Jurkat, Clone E6-1 (cell line): ENCODE results near the gene TBXAS1.
"Not testable (repeated sequence)": the region's sequence is repeated elsewhere in the genome, so short reads cannot be mapped to it uniquely, and the experiment has no call there.

Experiments used
- DNase-seq: peaks from one replicate; pipeline ENCODE4 v3.0.0-alpha.2; 2011; ENCODE audit warnings: low read depth, low spot score
- H3K4me3 ChIP-seq: 2 replicates; pipeline ENCODE4 v1.5.1; 2011; ENCODE audit warnings: mild to moderate bottlenecking, low read length, control low read depth, moderate library complexity

Gene TBXAS1

GRCh38 chr7:139902436-139903102 lies 73.5 kb downstream of the TBXAS1 start:
- H3K4me3 ChIP-seq: no peak overlapping the region
- no peak for DNase-seq

GRCh38 chr7:139903103-139903477 lies 74.0 kb downstream of the TBXAS1 start:
- H3K4me3 ChIP-seq: not testable (repeated sequence)

GRCh38 chr7:139906879-139907278 lies 77.8 kb downstream of the TBXAS1 start:
- H3K4me3 ChIP-seq: no peak overlapping the region
- no peak for DNase-seq

More at GRCh38 chr7:139903103-139903477, 74.0 kb downstream of the TBXAS1 start:
- DNase-seq: not testable (repeated sequence)

- no peak overlapping the region for H3K4me3 ChIP-seq
- no peak for DNase-seq
Observed at GRCh38 chr7:139908792-139909191, 79.7 kb downstream of the TBXAS1 start.

- no peak for DNase-seq
Observed at GRCh38 chr7:139909379-139910050, 80.5 kb downstream of the TBXAS1 start.

GRCh38 chr7:139913021-139913844 lies 84.2 kb downstream of the TBXAS1 start:
- H3K4me3 ChIP-seq: no peak overlapping the region
- DNase-seq: peak; percentile 34

More at GRCh38 chr7:139909379-139910050, 80.5 kb downstream of the TBXAS1 start:
- H3K4me3 ChIP-seq: no peak overlapping the region

- no peak for DNase-seq
- no peak overlapping the region for H3K4me3 ChIP-seq
Observed at GRCh38 chr7:139913845-139914135, 84.7 kb downstream of the TBXAS1 start.

- no peak overlapping the region for H3K4me3 ChIP-seq
- no peak for DNase-seq
Observed at GRCh38 chr7:139914306-139915267, 85.5 kb downstream of the TBXAS1 start.

GRCh38 chr7:139915268-139915863 lies 86.3 kb downstream of the TBXAS1 start:
- no peak for DNase-seq
- H3K4me3 ChIP-seq: no peak overlapping the region

- H3K4me3 ChIP-seq: no peak overlapping the region
- DNase-seq: peak; percentile 75
Observed at GRCh38 chr7:139915864-139916716, 87.0 kb downstream of the TBXAS1 start.

- no peak overlapping the region for H3K4me3 ChIP-seq
- peak; percentile 35 for DNase-seq
Observed at GRCh38 chr7:139916717-139917395, 87.8 kb downstream of the TBXAS1 start.

- DNase-seq: no peak
- no peak overlapping the region for H3K4me3 ChIP-seq
Observed at GRCh38 chr7:139917851-139918250, 88.8 kb downstream of the TBXAS1 start.

- no peak overlapping the region for H3K4me3 ChIP-seq
- no peak for DNase-seq
Observed at GRCh38 chr7:139918480-139918879, 89.4 kb downstream of the TBXAS1 start.

GRCh38 chr7:139923090-139923489 lies 94.0 kb downstream of the TBXAS1 start:
- H3K4me3 ChIP-seq: no peak overlapping the region

GRCh38 chr7:139924461-139924860 lies 95.4 kb downstream of the TBXAS1 start:
- DNase-seq: no peak
- no peak overlapping the region for H3K4me3 ChIP-seq

More at GRCh38 chr7:139923090-139923489, 94.0 kb downstream of the TBXAS1 start:
- no peak for DNase-seq

GRCh38 chr7:139929221-139929620 lies 100.2 kb downstream of the TBXAS1 start:
- not testable (repeated sequence) for DNase-seq, H3K4me3 ChIP-seq

- H3K4me3 ChIP-seq: no peak overlapping the region
- DNase-seq: no peak
Observed at GRCh38 chr7:139930286-139930965, 101.4 kb downstream of the TBXAS1 start.
